HCT116 (cell line): ENCODE data around the gene TBC1D1. TPM values are rescaled to one million over a fixed set of nuclear protein-coding genes. Genes with fewer than 3 reads are reported as not detected.

Experiments
- ATAC-seq: fragments of 200-7000 bp; cut with Tn5 transposase; 2 replicates; pipeline ENCODE4 v1.9.1; 2020; ENCODE audit warnings: mild to moderate bottlenecking, moderate library complexity
- BruUV-seq: library from RNA; stranded (reverse); fragments of 400-500 nt; replicated peaks from 2 replicates; lab custom pipeline; 2021; lab: Mats Ljungman, UMichigan
- CTCF ChIA-PET: fragments of 300-600 bp; sonication (Branson Sonifier 250); formaldehyde crosslinking; loops from one replicate; lab custom pipeline; 2021; ENCODE audit warnings: antibody characterized with exemption; lab: Charles Lee
- POLR2A ChIA-PET: fragments of 300-600, 350-600 bp; sonication (Branson Sonifier 250); formaldehyde crosslinking; loops from one replicate; lab custom pipeline; 2021; ENCODE audit warnings: antibody characterized with exemption; lab: Charles Lee
- RAD21 ChIA-PET, 2 experiments: fragments of 300-600 bp; sonication (Branson Sonifier 250); formaldehyde crosslinking; loops; one replicate each; lab custom pipeline; 2023; ENCODE audit warnings: low total read pairs in 2 of 2; ENCODE audit not compliant: uncharacterized antibody in 2 of 2, unreplicated experiment in 2 of 2, low non-redundant PET in 1 of 2; lab: Charles Lee
- DNase-seq: peaks from one replicate; pipeline ENCODE4 v3.0.0-alpha.2; 2010; ENCODE audit warnings: low read depth, low spot score
- H2AFZ ChIP-seq: fragments of 200-600 bp; shearing (Covaris generic), sonication (generic); 2 replicates; pipeline ENCODE4 v1.6.1; 2017; ENCODE audit warnings: low read depth, mixed run types, mixed read lengths, antibody characterized with exemption, low read length; ENCODE audit not compliant: poor library complexity, severe bottlenecking
- H3K27ac ChIP-seq: 2 replicates; pipeline ENCODE4 v1.5.1; 2012; ENCODE audit warnings: low read depth, low read length
- H3K27me3 ChIP-seq: fragments of 200-600 bp; sonication (generic); 2 replicates; pipeline ENCODE4 v1.6.1; 2016; ENCODE audit warnings: mixed run types, low read length, mixed read lengths; ENCODE audit not compliant: insufficient read depth
- H3K36me3 ChIP-seq, 2 experiments: fragments of 200-500 bp in 1 of 2; fragments of 200-600 bp in 1 of 2; sonication (Bioruptor generic) in 1 of 2; sonication (generic) in 1 of 2; 2 replicates each; pipeline versions ENCODE4 v1.5.1 to v1.6.1; 2014 to 2016; ENCODE audit warnings: low read length in 2 of 2, inconsistent platforms in 1 of 2, mixed read lengths in 1 of 2, mixed run types in 1 of 2; ENCODE audit not compliant: insufficient read depth in 2 of 2, control insufficient read depth in 1 of 2
- H3K4me1 ChIP-seq, 2 experiments: fragments of 200-600 bp in 1 of 2; sonication (generic) in 1 of 2; 2 replicates each; pipeline versions ENCODE4 v1.5.1 to v1.6.1; 2012 to 2017; ENCODE audit warnings: low read length in 2 of 2, inconsistent platforms in 1 of 2, mild to moderate bottlenecking in 1 of 2, mixed read lengths in 1 of 2, mixed run types in 1 of 2, moderate library complexity in 1 of 2; ENCODE audit not compliant: insufficient read depth in 2 of 2, control insufficient read depth in 1 of 2
- H3K4me2 ChIP-seq: fragments of 200-600 bp; sonication (generic); 2 replicates; pipeline ENCODE4 v1.6.1; 2017; ENCODE audit warnings: mixed run types, low read length, mixed read lengths
- H3K4me3 ChIP-seq, 2 experiments: fragments of 200-600 bp in 1 of 2; sonication (generic) in 1 of 2; replicated peaks in 1 of 2; 2 replicates each; pipeline ENCODE4 v1.5.1; 2011 to 2016; ENCODE audit warnings: low read length in 2 of 2, control low read depth in 1 of 2, low read depth in 1 of 2, mild to moderate bottlenecking in 1 of 2, mixed read lengths in 1 of 2, mixed run types in 1 of 2
- H3K79me2 ChIP-seq: fragments of 200-600 bp; sonication (generic); 2 replicates; pipeline ENCODE4 v1.6.1; 2017; ENCODE audit warnings: mild to moderate bottlenecking, mixed run types, low read length, moderate library complexity, mixed read lengths; ENCODE audit not compliant: insufficient read depth
- H3K9ac ChIP-seq: fragments of 200-600 bp; sonication (generic); 2 replicates; pipeline ENCODE4 v1.6.1; 2016; ENCODE audit warnings: low read length, mixed read lengths
- H3K9me2 ChIP-seq: fragments of 200-600 bp; sonication (generic), shearing (Covaris generic); 2 replicates; pipeline ENCODE4 v1.6.1; 2017; ENCODE audit warnings: mixed run types, mild to moderate bottlenecking, moderate library complexity; ENCODE audit not compliant: insufficient read depth
- H3K9me3 ChIP-seq, 2 experiments: fragments of 200-500 bp in 1 of 2; fragments of 200-600 bp in 1 of 2; sonication (Bioruptor generic) in 1 of 2; sonication (generic) in 1 of 2; 2 replicates each; pipeline ENCODE4 v1.6.1; 2014 to 2017; ENCODE audit warnings: low read length in 2 of 2, mixed read lengths in 2 of 2, inconsistent platforms in 1 of 2, low read depth in 1 of 2, mild to moderate bottlenecking in 1 of 2, mixed run types in 1 of 2, moderate library complexity in 1 of 2; ENCODE audit not compliant: control insufficient read depth in 1 of 2, insufficient read depth in 1 of 2
- H4K20me1 ChIP-seq: fragments of 200-600 bp; sonication (generic), shearing (Covaris generic); 2 replicates; pipeline ENCODE4 v1.6.1; 2017; ENCODE audit warnings: mixed run types, mild to moderate bottlenecking, moderate library complexity; ENCODE audit not compliant: insufficient read depth
- CBX3 ChIP-seq: IDR thresholded peaks from 2 replicates; pipeline ENCODE4 v1.6.1; 2012; ENCODE audit warnings: low read depth
- CEBPB ChIP-seq: IDR thresholded peaks from 2 replicates; pipeline ENCODE4 v1.6.1; 2012; ENCODE audit warnings: low read depth
- ELF1 ChIP-seq: IDR thresholded peaks from 2 replicates; pipeline ENCODE4 v1.6.1; 2012; ENCODE audit warnings: low read depth, borderline replicate concordance
- EZH2 ChIP-seq: fragments of 200-600 bp; sonication (generic); IDR thresholded peaks from 2 replicates; pipeline ENCODE4 v1.6.1; 2017; ENCODE audit warnings: antibody characterized with exemption, mixed run types
- JUND ChIP-seq: IDR thresholded peaks from 2 replicates; pipeline ENCODE4 v1.6.1; 2012
- MAX ChIP-seq: IDR thresholded peaks from 2 replicates; pipeline ENCODE4 v1.6.1; 2012
- POLR2A ChIP-seq: IDR thresholded peaks from 2 replicates; pipeline ENCODE4 v1.7.0; 2011; ENCODE audit warnings: borderline replicate concordance; ENCODE audit not compliant: insufficient read depth, insufficient read length; ENCODE audit errors: extremely low read depth
- POLR2AphosphoS5 ChIP-seq: IDR thresholded peaks from 2 replicates; pipeline ENCODE4 v1.6.1; 2011; ENCODE audit warnings: mild to moderate bottlenecking, low read depth, low read length, moderate library complexity
- RAD21 ChIP-seq: IDR thresholded peaks from 2 replicates; pipeline ENCODE4 v1.6.1; 2012; ENCODE audit warnings: low read depth, mild to moderate bottlenecking
- SIN3A ChIP-seq: IDR thresholded peaks from 2 replicates; pipeline ENCODE4 v1.6.1; 2012; ENCODE audit warnings: low read depth
- TCF7L2 ChIP-seq: IDR thresholded peaks from 2 replicates; pipeline ENCODE4 v1.7.0; 2011; ENCODE audit warnings: borderline replicate concordance, inconsistent platforms; ENCODE audit not compliant: insufficient read depth, insufficient read length; ENCODE audit errors: extremely low read depth
- YY1 ChIP-seq: IDR thresholded peaks from 2 replicates; pipeline ENCODE4 v1.6.1; 2011; ENCODE audit warnings: low read length, low read depth, moderate library complexity, mild to moderate bottlenecking; ENCODE audit not compliant: insufficient replicate concordance; ENCODE audit errors: extremely low read depth
- intact Hi-C: fragments of 100-400 bp; cut with micrococcal nuclease; formaldehyde crosslinking; loops from 2 replicates; pipeline ENCODE4 v1.10.0; 2022
- total RNA-seq: library from RNA; stranded (reverse); gene quantifications from one replicate; pipeline ENCODE4 v1.2.1, GENCODE V29; 2021; ENCODE audit not compliant: unreplicated experiment
- TF ChIP-seq, protein P1 (sequence below): IDR thresholded peaks from 2 replicates; pipeline ENCODE4 v1.6.1; 2012; ENCODE audit warnings: low read depth
- TF ChIP-seq, protein P2 (sequence below), 3 experiments: fragments of 200-600 bp in 1 of 3; sonication (generic) in 1 of 3; IDR thresholded peaks in 2 of 3; conservative IDR thresholded peaks in 1 of 3; 2 replicates each; pipeline ENCODE4 v1.5.1; 2012 to 2017; ENCODE audit warnings: low read depth in 2 of 3, low read length in 2 of 3, antibody characterized with exemption in 1 of 3, borderline replicate concordance in 1 of 3, control low read depth in 1 of 3, mild to moderate bottlenecking in 1 of 3, mixed read lengths in 1 of 3, mixed run types in 1 of 3, moderate library complexity in 1 of 3; ENCODE audit not compliant: insufficient read depth in 1 of 3

The TBC1D1 gene
- total RNA-seq, 1 experiment from 2014 or later, result 82.7 TPM

DNA sequence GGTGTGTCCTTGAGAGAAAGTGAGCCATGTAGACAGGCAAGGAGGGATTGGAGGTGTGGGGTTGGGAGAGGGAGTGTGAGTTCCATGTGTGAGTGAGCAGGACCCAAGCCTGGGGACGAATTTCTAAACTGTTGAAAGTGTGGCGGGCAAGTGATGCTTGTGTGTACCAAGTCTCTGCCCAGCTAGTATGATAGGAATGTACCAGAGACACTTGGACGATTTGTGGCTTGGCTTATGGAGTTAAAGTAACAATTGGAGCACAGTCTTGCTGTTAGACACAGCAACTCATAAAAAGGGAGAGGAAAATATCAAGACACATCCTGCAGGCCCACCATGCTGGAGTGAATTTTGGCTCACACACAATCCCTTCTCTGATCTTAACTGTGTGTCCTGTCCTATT, 77.9 kb downstream of the TBC1D1 start:
- Histone ChIP-seq H3K79me2 (no peaks in the 10 kb centered on the region), H4K20me1 (no peaks in the 10 kb centered on the region), H3K4me1 (peaks cover 4 to 19% of the 10 kb centered on the region in 2 experiments), H3K9me2 (no peaks in the 10 kb centered on the region), H3K4me2 (no peak overlapping the region), H3K4me3 (no peak overlapping the region), H3K27me3 (no peaks in the 10 kb centered on the region), H2AFZ (no peak overlapping the region), H3K36me3 (no peaks in the 10 kb centered on the region), H3K9ac (no peak overlapping the region), H3K27ac (no peak overlapping the region), H3K9me3 (no peaks in the 10 kb centered on the region)
- no TSS peak for BruUV-seq
- POLR2A ChIA-PET, result no interaction called here
- intact Hi-C loops, result no loop called here
- TF ChIP-seq CEBPB (no peak), POLR2AphosphoS5 (no peak), CBX3 (no peak), POLR2A (no peak), TCF7L2 (no peak), ELF1 (no peak), SIN3A (no peak), MAX (no peak), JUND (no peak), YY1 (no peak), RAD21 (no peak), EZH2 (no peak)
- TF ChIP-seq, protein P1, sequence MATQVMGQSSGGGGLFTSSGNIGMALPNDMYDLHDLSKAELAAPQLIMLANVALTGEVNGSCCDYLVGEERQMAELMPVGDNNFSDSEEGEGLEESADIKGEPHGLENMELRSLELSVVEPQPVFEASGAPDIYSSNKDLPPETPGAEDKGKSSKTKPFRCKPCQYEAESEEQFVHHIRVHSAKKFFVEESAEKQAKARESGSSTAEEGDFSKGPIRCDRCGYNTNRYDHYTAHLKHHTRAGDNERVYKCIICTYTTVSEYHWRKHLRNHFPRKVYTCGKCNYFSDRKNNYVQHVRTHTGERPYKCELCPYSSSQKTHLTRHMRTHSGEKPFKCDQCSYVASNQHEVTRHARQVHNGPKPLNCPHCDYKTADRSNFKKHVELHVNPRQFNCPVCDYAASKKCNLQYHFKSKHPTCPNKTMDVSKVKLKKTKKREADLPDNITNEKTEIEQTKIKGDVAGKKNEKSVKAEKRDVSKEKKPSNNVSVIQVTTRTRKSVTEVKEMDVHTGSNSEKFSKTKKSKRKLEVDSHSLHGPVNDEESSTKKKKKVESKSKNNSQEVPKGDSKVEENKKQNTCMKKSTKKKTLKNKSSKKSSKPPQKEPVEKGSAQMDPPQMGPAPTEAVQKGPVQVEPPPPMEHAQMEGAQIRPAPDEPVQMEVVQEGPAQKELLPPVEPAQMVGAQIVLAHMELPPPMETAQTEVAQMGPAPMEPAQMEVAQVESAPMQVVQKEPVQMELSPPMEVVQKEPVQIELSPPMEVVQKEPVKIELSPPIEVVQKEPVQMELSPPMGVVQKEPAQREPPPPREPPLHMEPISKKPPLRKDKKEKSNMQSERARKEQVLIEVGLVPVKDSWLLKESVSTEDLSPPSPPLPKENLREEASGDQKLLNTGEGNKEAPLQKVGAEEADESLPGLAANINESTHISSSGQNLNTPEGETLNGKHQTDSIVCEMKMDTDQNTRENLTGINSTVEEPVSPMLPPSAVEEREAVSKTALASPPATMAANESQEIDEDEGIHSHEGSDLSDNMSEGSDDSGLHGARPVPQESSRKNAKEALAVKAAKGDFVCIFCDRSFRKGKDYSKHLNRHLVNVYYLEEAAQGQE, result no peak
- TF ChIP-seq, protein P2, sequence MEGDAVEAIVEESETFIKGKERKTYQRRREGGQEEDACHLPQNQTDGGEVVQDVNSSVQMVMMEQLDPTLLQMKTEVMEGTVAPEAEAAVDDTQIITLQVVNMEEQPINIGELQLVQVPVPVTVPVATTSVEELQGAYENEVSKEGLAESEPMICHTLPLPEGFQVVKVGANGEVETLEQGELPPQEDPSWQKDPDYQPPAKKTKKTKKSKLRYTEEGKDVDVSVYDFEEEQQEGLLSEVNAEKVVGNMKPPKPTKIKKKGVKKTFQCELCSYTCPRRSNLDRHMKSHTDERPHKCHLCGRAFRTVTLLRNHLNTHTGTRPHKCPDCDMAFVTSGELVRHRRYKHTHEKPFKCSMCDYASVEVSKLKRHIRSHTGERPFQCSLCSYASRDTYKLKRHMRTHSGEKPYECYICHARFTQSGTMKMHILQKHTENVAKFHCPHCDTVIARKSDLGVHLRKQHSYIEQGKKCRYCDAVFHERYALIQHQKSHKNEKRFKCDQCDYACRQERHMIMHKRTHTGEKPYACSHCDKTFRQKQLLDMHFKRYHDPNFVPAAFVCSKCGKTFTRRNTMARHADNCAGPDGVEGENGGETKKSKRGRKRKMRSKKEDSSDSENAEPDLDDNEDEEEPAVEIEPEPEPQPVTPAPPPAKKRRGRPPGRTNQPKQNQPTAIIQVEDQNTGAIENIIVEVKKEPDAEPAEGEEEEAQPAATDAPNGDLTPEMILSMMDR (IDR thresholded peaks at IDR 0.05 in 2 of 3, conservative IDR thresholded peaks at IDR 0.05 in 1 of 3; ENCODE audit: borderline replicate concordance in 1 of 3, insufficient read depth in 1 of 3, low read depth in 2 of 3, low read length in 2 of 3), result no peak
- CTCF ChIA-PET, result no interaction called here
- DNase-seq (no peak), ATAC-seq (no peak)
- RAD21 ChIA-PET, result no interaction called here
